Neuronal stem cell (in vitro differentiated cells): ENCODE measurements around the gene PACC1.

ENCODE experiments used
- DNase-seq: peaks from one replicate; pipeline ENCODE4 v3.0.0-alpha.2; 2013; ENCODE audit warnings: low spot score
- H2AFZ ChIP-seq: one replicate; pipeline ENCODE4 v1.6.1; 2013; ENCODE audit warnings: mild to moderate bottlenecking, low read length, inconsistent platforms
- H2AK5ac ChIP-seq: 2 replicates; pipeline ENCODE4 v1.6.1; 2013; ENCODE audit warnings: low read depth, mild to moderate bottlenecking, inconsistent platforms, low read length, moderate library complexity, mixed read lengths
- H2BK120ac ChIP-seq: 2 replicates; pipeline ENCODE4 v1.6.1; 2013; ENCODE audit warnings: low read depth, mild to moderate bottlenecking, inconsistent platforms, low read length, moderate library complexity, mixed read lengths
- H2BK12ac ChIP-seq: one replicate; pipeline ENCODE4 v1.6.1; 2013; ENCODE audit warnings: low read length, inconsistent platforms
- H2BK15ac ChIP-seq: 2 replicates; pipeline ENCODE4 v1.6.1; 2013; ENCODE audit warnings: mild to moderate bottlenecking, low read length, inconsistent platforms, mixed read lengths
- H2BK5ac ChIP-seq: one replicate; pipeline ENCODE4 v1.6.1; 2013; ENCODE audit warnings: inconsistent platforms, mild to moderate bottlenecking, low read length, moderate library complexity
- H3K14ac ChIP-seq: one replicate; pipeline ENCODE4 v1.6.1; 2013; ENCODE audit warnings: low read length, inconsistent platforms
- H3K18ac ChIP-seq: 2 replicates; pipeline ENCODE4 v1.6.1; 2013; ENCODE audit warnings: low read length, inconsistent platforms
- H3K23ac ChIP-seq: 2 replicates; pipeline ENCODE4 v1.6.1; 2013; ENCODE audit warnings: low read depth, mild to moderate bottlenecking, mixed read lengths, low read length, inconsistent platforms; ENCODE audit not compliant: poor library complexity
- H3K27ac ChIP-seq: replicated peaks from 3 replicates; pipeline ENCODE4 v1.5.1; 2013; ENCODE audit warnings: low read length, inconsistent platforms
- H3K27me3 ChIP-seq, 3 experiments: 2 replicates each; pipeline ENCODE4 v1.6.1; 2013; ENCODE audit warnings: low read length in 3 of 3, mild to moderate bottlenecking in 2 of 3, inconsistent platforms in 1 of 3, low read depth in 1 of 3, mixed read lengths in 1 of 3, moderate library complexity in 1 of 3; ENCODE audit not compliant: control insufficient read depth in 3 of 3, insufficient read depth in 3 of 3
- H3K36me3 ChIP-seq, 2 donors: replicated peaks in 1 of 2; 2 replicates each; pipeline ENCODE4 v1.6.1; 2013; ENCODE audit warnings: low read length in 2 of 2; ENCODE audit not compliant: control insufficient read depth in 2 of 2, insufficient read depth in 2 of 2
- H3K4ac ChIP-seq: 2 replicates; pipeline ENCODE4 v1.6.1; 2013; ENCODE audit warnings: inconsistent platforms, mild to moderate bottlenecking, low read length, moderate library complexity
- H3K4me1 ChIP-seq, 2 donors: 1 replicate in 1 of 2; 2 replicates in 1 of 2; pipeline ENCODE4 v1.6.1; 2013; ENCODE audit warnings: low read length in 2 of 2, low read depth in 1 of 2; ENCODE audit not compliant: control insufficient read depth in 2 of 2, insufficient read depth in 1 of 2
- H3K4me2 ChIP-seq: one replicate; pipeline ENCODE4 v1.6.1; 2013; ENCODE audit warnings: mild to moderate bottlenecking, low read length, inconsistent platforms; ENCODE audit not compliant: insufficient read depth, poor library complexity, severe bottlenecking
- H3K4me3 ChIP-seq, 2 donors: 2 replicates each; pipeline ENCODE4 v1.5.1; 2013; ENCODE audit warnings: low read length in 2 of 2, mild to moderate bottlenecking in 2 of 2, inconsistent platforms in 1 of 2, moderate library complexity in 1 of 2
- H3K79me1 ChIP-seq: one replicate; pipeline ENCODE4 v1.6.1; 2013; ENCODE audit warnings: low read depth, mild to moderate bottlenecking, inconsistent platforms, low read length, moderate library complexity
- H3K9ac ChIP-seq: one replicate; pipeline ENCODE4 v1.6.1; 2013; ENCODE audit warnings: mild to moderate bottlenecking, low read depth, low read length, inconsistent platforms; ENCODE audit not compliant: poor library complexity
- H3K9me3 ChIP-seq, 2 donors: replicated peaks in 1 of 2; 2 replicates each; pipeline versions ENCODE3 to v1.6.1; 2013; ENCODE audit warnings: low read length in 2 of 2, mild to moderate bottlenecking in 2 of 2, inconsistent platforms in 1 of 2, low read depth in 1 of 2, mixed read lengths in 1 of 2, moderate library complexity in 1 of 2; ENCODE audit not compliant: control insufficient read depth in 2 of 2, insufficient read depth in 1 of 2
- H4K8ac ChIP-seq: one replicate; pipeline ENCODE4 v1.6.1; 2013; ENCODE audit warnings: low read depth, mild to moderate bottlenecking, inconsistent platforms, low read length, moderate library complexity
- H4K91ac ChIP-seq: one replicate; pipeline ENCODE4 v1.6.1; 2013; ENCODE audit warnings: low read length, low read depth, mild to moderate bottlenecking, inconsistent platforms; ENCODE audit not compliant: poor library complexity
- WGBS, 2 donors: extraction: QIAGEN DNeasy Blood & Tissue Kit; methylation state at CpG; one replicate each; pipeline ENCODE4 v1.1.7; 2013; ENCODE audit warnings: missing lambda C conversion rate in 2 of 2, mixed read lengths in 1 of 2; ENCODE audit not compliant: insufficient read length in 2 of 2, insufficient replicate concordance in 1 of 2; ENCODE audit errors: extremely low coverage in 2 of 2; 5-methylcytosine and 5-hydroxymethylcytosine counted together

PACC1 gene

DNA sequence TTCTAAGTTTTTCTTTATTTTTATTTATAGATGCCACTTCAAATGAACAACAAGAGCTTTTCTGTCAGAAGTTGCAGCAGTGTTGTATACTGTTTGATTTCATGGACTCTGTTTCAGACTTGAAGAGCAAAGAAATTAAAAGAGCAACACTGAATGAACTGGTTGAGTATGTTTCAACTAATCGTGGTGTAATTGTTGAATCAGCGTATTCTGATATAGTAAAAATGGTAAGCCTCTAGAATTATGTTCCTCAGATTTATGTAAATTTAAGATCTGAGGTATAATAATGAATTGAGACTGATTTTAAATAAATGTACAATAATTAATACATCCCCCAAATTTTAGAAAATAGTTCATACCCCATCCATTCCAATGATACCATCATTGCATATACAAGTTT lies 85.6 kb downstream of the PACC1 start:
- H3K4me3 ChIP-seq, result no peak overlapping the region
- H3K4me1 ChIP-seq, result no peaks in the 10 kb centered on the region
- no peaks in the 10 kb centered on the region for H3K9me3 ChIP-seq
- H3K27me3 ChIP-seq, result no peaks in the 10 kb centered on the region
- no peak overlapping the region for H2BK5ac ChIP-seq
- no peak overlapping the region for H2BK15ac ChIP-seq
- H3K9ac ChIP-seq, result no peak overlapping the region
- no peak overlapping the region for H4K91ac ChIP-seq
- no peak overlapping the region for H2AFZ ChIP-seq
- no peak overlapping the region for H3K18ac ChIP-seq
- no peaks in the 10 kb centered on the region for H3K79me1 ChIP-seq
- no peak overlapping the region for H2BK120ac ChIP-seq
- no peak overlapping the region for H3K27ac ChIP-seq
- DNase-seq, result no peak
- no CpG with 5 or more reads among the region's 2 CpGs for WGBS, 2 donors
- no peak overlapping the region for H4K8ac ChIP-seq
- no peak overlapping the region for H3K14ac ChIP-seq
- H3K4me2 ChIP-seq, result no peak overlapping the region
- H3K4ac ChIP-seq, result no peak overlapping the region
- peaks cover 0 to 10% of the 10 kb centered on the region in 2 donors for H3K36me3 ChIP-seq
- no peak overlapping the region for H2AK5ac ChIP-seq
- H3K23ac ChIP-seq, result no peak overlapping the region
- H2BK12ac ChIP-seq, result no peak overlapping the region

DNA sequence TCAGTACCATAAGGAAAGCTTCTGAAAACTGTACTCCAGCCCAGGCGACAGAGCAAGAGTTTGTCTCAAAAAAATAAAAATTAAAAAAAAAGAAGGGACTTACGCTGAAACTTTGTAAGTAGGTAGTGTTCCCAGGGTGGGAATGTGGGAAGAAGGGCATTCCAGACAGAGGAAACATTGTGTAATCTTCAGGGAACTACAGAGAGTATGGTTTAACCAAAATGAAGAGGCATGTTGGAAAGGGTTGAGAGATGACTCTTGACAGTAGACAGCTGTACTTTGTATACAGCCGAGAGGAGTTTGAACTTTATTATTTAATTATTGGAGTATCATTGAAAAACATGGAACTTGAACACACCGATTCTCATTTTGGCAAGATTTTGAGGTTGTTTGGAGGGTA lies 86.4 kb downstream of the PACC1 start:
- H3K18ac ChIP-seq, result no peak overlapping the region
- no peak overlapping the region for H2AFZ ChIP-seq
- H2AK5ac ChIP-seq, result no peak overlapping the region
- no CpG with 5 or more reads among the region's 4 CpGs for WGBS, 2 donors
- H2BK120ac ChIP-seq, result no peak overlapping the region
- H3K9me3 ChIP-seq, result no peaks in the 10 kb centered on the region
- no peak overlapping the region for H3K14ac ChIP-seq
- no peak for DNase-seq
- H3K4me1 ChIP-seq, result no peaks in the 10 kb centered on the region
- H3K27me3 ChIP-seq, result no peaks in the 10 kb centered on the region
- H3K23ac ChIP-seq, result no peak overlapping the region
- H3K27ac ChIP-seq, result no peak overlapping the region
- H3K79me1 ChIP-seq, result no peaks in the 10 kb centered on the region
- no peak overlapping the region for H3K4ac ChIP-seq
- H2BK15ac ChIP-seq, result no peak overlapping the region
- H3K4me3 ChIP-seq, result no peak overlapping the region
- no peak overlapping the region for H4K91ac ChIP-seq
- no peak overlapping the region for H3K9ac ChIP-seq
- no peak overlapping the region for H4K8ac ChIP-seq
- no peak overlapping the region for H3K4me2 ChIP-seq
- no peak overlapping the region for H2BK12ac ChIP-seq
- H3K36me3 ChIP-seq, result peaks cover 0 to 2% of the 10 kb centered on the region in 2 donors
- no peak overlapping the region for H2BK5ac ChIP-seq

GRCh38 chr1:212326541-212326940 lies 88.1 kb downstream of the PACC1 start:
- no peak overlapping the region for H4K91ac ChIP-seq
- H2AFZ ChIP-seq, result no peak overlapping the region

GRCh38 chr1:212323066-212323465 lies 91.6 kb downstream of the PACC1 start:
- H2AFZ ChIP-seq, result no peak overlapping the region
- no peak overlapping the region for H3K23ac ChIP-seq
- no peak overlapping the region for H3K18ac ChIP-seq
- H2BK15ac ChIP-seq, result no peak overlapping the region
- H3K9ac ChIP-seq, result no peak overlapping the region
- DNase-seq, result no peak
- H2BK120ac ChIP-seq, result no peak overlapping the region
- H4K91ac ChIP-seq, result no peak overlapping the region
- no peaks in the 10 kb centered on the region for H3K36me3 ChIP-seq
- no peak overlapping the region for H3K27ac ChIP-seq
- no peak overlapping the region for H4K8ac ChIP-seq
- H2BK5ac ChIP-seq, result no peak overlapping the region
- no peak overlapping the region for H2AK5ac ChIP-seq
- no peaks in the 10 kb centered on the region for H3K79me1 ChIP-seq
- no peaks in the 10 kb centered on the region for H3K4me1 ChIP-seq
- no peak overlapping the region for H3K4me2 ChIP-seq
- no peak overlapping the region for H2BK12ac ChIP-seq
- H3K9me3 ChIP-seq, result peaks cover 0 to 2% of the 10 kb centered on the region in 2 donors
- no peak overlapping the region for H3K4ac ChIP-seq
- no CpG with 5 or more reads among the region's 3 CpGs for WGBS, 2 donors
- no peak overlapping the region for H3K14ac ChIP-seq
- no peak overlapping the region for H3K4me3 ChIP-seq
- no peaks in the 10 kb centered on the region for H3K27me3 ChIP-seq

More at GRCh38 chr1:212326541-212326940, 88.1 kb downstream of the PACC1 start:
- H3K79me1 ChIP-seq, result no peaks in the 10 kb centered on the region
- H3K4me3 ChIP-seq, result no peak overlapping the region
- H3K18ac ChIP-seq, result no peak overlapping the region
- H2AK5ac ChIP-seq, result no peak overlapping the region
- no peak overlapping the region for H2BK12ac ChIP-seq
- no peaks in the 10 kb centered on the region for H3K36me3 ChIP-seq
- no peak overlapping the region for H3K4me2 ChIP-seq
- H2BK5ac ChIP-seq, result no peak overlapping the region
- H3K4me1 ChIP-seq, result no peaks in the 10 kb centered on the region
- H2BK15ac ChIP-seq, result no peak overlapping the region
- no peak overlapping the region for H3K14ac ChIP-seq
- peaks cover 0 to 2% of the 10 kb centered on the region in 2 donors for H3K9me3 ChIP-seq
- no peak for DNase-seq
- no peak overlapping the region for H3K4ac ChIP-seq
- no CpG with 5 or more reads among the region's 3 CpGs for WGBS, 2 donors
- H3K27ac ChIP-seq, result no peak overlapping the region
- no peak overlapping the region for H4K8ac ChIP-seq
- H2BK120ac ChIP-seq, result no peak overlapping the region
- no peak overlapping the region for H3K9ac ChIP-seq
- no peak overlapping the region for H3K23ac ChIP-seq
- H3K27me3 ChIP-seq, result no peaks in the 10 kb centered on the region
